ENCODE data around the gene MTLN. TPM values are rescaled to one million over a fixed set of nuclear protein-coding genes. Genes with fewer than 3 reads are reported as not detected.

MTLN gene
- total RNA-seq, 1 donor from 2014 or later, result 79.6 TPM

GRCh38 chr2:110173523-110173922 is 38.8 kb downstream of the MTLN start:
- H3K36me3 Mint-ChIP-seq (ENCODE audit: low read depth), result no peaks in the 10 kb centered on the region
- intact Hi-C loops (cut with micrococcal nuclease), result no loop called here
- peaks cover 4% of the 10 kb centered on the region for H3K4me1 Mint-ChIP-seq (ENCODE audit: low read depth)
- no peaks in the 10 kb centered on the region for H3K9me3 Mint-ChIP-seq
- DNase-seq (ENCODE audit: low spot score), result no peak
- H3K4me3 Mint-ChIP-seq, result no peak overlapping the region
- peaks cover 20% of the 10 kb centered on the region for H3K27me3 Mint-ChIP-seq (ENCODE audit: insufficient read depth)
- H3K27ac Mint-ChIP-seq, result no peak overlapping the region

- Mint-ChIP-seq H3K9me3 (no peaks in the 10 kb centered on the region), H3K4me1 (ENCODE audit: low read depth) (peaks cover 4% of the 10 kb centered on the region), H3K36me3 (ENCODE audit: low read depth) (no peaks in the 10 kb centered on the region), H3K4me3 (no peak overlapping the region), H3K27me3 (ENCODE audit: insufficient read depth) (peaks cover 20% of the 10 kb centered on the region), H3K27ac (no peak overlapping the region)
- no peak for DNase-seq (ENCODE audit: low spot score)
- intact Hi-C loops (cut with micrococcal nuclease), result no loop called here
Observed at GRCh38 chr2:110172506-110172905, 39.8 kb downstream of the MTLN start.

- DNase-seq (ENCODE audit: low spot score), result no peak
- intact Hi-C loops (cut with micrococcal nuclease), result no loop called here
- Mint-ChIP-seq H3K4me3 (no peak overlapping the region), H3K36me3 (ENCODE audit: low read depth) (no peaks in the 10 kb centered on the region), H3K9me3 (no peaks in the 10 kb centered on the region), H3K4me1 (ENCODE audit: low read depth) (peaks cover 4% of the 10 kb centered on the region), H3K27me3 (ENCODE audit: insufficient read depth) (peaks cover 17% of the 10 kb centered on the region), H3K27ac (no peak overlapping the region)
Observed at GRCh38 chr2:110170102-110170501, 42.2 kb downstream of the MTLN start.

GRCh38 chr2:110167326-110168000 is 44.9 kb downstream of the MTLN start:
- Mint-ChIP-seq H3K36me3 (ENCODE audit: low read depth) (no peaks in the 10 kb centered on the region), H3K27me3 (ENCODE audit: insufficient read depth) (peaks cover 21% of the 10 kb centered on the region), H3K4me3 (no peak overlapping the region), H3K4me1 (ENCODE audit: low read depth) (peaks cover 4% of the 10 kb centered on the region), H3K9me3 (no peaks in the 10 kb centered on the region), H3K27ac (no peak overlapping the region)
- intact Hi-C loops (cut with micrococcal nuclease), result no loop called here
- no peak for DNase-seq (ENCODE audit: low spot score)

GRCh38 chr2:110166266-110166665 is 46.1 kb downstream of the MTLN start:
- H3K27me3 Mint-ChIP-seq (ENCODE audit: insufficient read depth), result peaks cover 17% of the 10 kb centered on the region
- H3K4me1 Mint-ChIP-seq (ENCODE audit: low read depth), result peaks cover 4% of the 10 kb centered on the region
- DNase-seq (ENCODE audit: low spot score), result no peak
- no peak overlapping the region for H3K4me3 Mint-ChIP-seq
- intact Hi-C loops (cut with micrococcal nuclease), result no loop called here
- no peak overlapping the region for H3K27ac Mint-ChIP-seq
- no peaks in the 10 kb centered on the region for H3K9me3 Mint-ChIP-seq
- H3K36me3 Mint-ChIP-seq (ENCODE audit: low read depth), result no peaks in the 10 kb centered on the region

Other genes with a start within 250 kb of the MTLN start
- gene MALL, start 96.7 kb downstream of the MTLN start, total RNA-seq, result 0.31 and 0.47 TPM in 2 replicates
- 0.12 and 0.70 TPM in 2 replicates for gene NPHP1, start 7.5 kb downstream of the MTLN start, total RNA-seq

Measured in activated T-helper 1 cell treated with anti-CD3 and anti-CD28 coated beads, Interleukin-12 subunit alpha, Interleukin-12 subunit beta, Interleukin-2, Interleukin-4 antibody, amounts not matched to agents 30 ng/mL and 10 ng/mL and 1 ng/mL, durations not matched to agents 14 hours and 24 hours and 36 hours (primary cell).